ENCODE data around the gene FBXL5. TPM values are rescaled to one million over a fixed set of nuclear protein-coding genes. Genes with fewer than 3 reads are reported as not detected.
A peak's percentile ranks its signal among the peaks of the same experiment; 100 is the strongest.

FBXL5 gene
- total and polyA plus RNA-seq, 9 of the 15 experiments (the other 6 are each of a cell fraction or from before 2014, with no cell fraction given), result 6.0 to 35.2 (median 22.1) TPM

- TF ChIP-seq GTF2A2 (tag; IDR thresholded peaks at IDR 0.05) (no peak), PKNOX1 (IDR thresholded peaks at IDR 0.05) (no peak), CREM (IDR thresholded peaks at IDR 0.05; ENCODE audit: low read depth) (peak; percentile 84), KLF1 (tag; IDR thresholded peaks at IDR 0.05) (no peak), ZNF232 (CRISPR knock-in tag; IDR thresholded peaks at IDR 0.05) (no peak), ZSCAN29 (IDR thresholded peaks at IDR 0.05) (no peak), KDM5B (IDR thresholded peaks at IDR 0.05; ENCODE audit: insufficient replicate concordance, low read depth, low read length) (no peak), PTRF (tag; IDR thresholded peaks at IDR 0.05) (no peak), ETS1 (conservative IDR thresholded peaks at IDR 0.05; ENCODE audit: control insufficient read depth, low read depth, low read length) (no peak), ZNF609 (CRISPR knock-in tag; IDR thresholded peaks at IDR 0.05; ENCODE audit: borderline replicate concordance) (no peak), MNT (conservative IDR thresholded peaks at IDR 0.05) (peak in 1 of 2 experiments; percentile 48; a peak in 1 of 4 replicates), ZNF740 (CRISPR knock-in tag; IDR thresholded peaks at IDR 0.05) (no peak), ZNF740 (tag; IDR thresholded peaks at IDR 0.05) (no peak), BRCA1 (IDR thresholded peaks at IDR 0.05) (no peak), BRCA1 (CRISPR knock-in tag; IDR thresholded peaks at IDR 0.05) (no peak), FOXA3 (CRISPR knock-in tag; conservative IDR thresholded peaks at IDR 0.05 in 1 of 2, IDR thresholded peaks at IDR 0.05 in 1 of 2) (no peak), CHD2 (IDR thresholded peaks at IDR 0.05; ENCODE audit: low read depth, low read length) (no peak), HMGN3 (IDR thresholded peaks at IDR 0.05; ENCODE audit: borderline replicate concordance, extremely low read depth, insufficient read length, low read depth, low read length) (no peak)
These were observed 1.1 kb downstream of the FBXL5 start (continued) for GRCh38 chr4:15653864-15654592.
